T-helper 2 cell (primary cell): ENCODE results near the gene FGFRL1.

ENCODE experiments used
- DNase-seq, 5 experiments: peaks; one replicate each; pipeline versions ENCODE4 v3.0.0 to v3.0.0-alpha.2; 2012 to 2022

FGFRL1 gene

DNA sequence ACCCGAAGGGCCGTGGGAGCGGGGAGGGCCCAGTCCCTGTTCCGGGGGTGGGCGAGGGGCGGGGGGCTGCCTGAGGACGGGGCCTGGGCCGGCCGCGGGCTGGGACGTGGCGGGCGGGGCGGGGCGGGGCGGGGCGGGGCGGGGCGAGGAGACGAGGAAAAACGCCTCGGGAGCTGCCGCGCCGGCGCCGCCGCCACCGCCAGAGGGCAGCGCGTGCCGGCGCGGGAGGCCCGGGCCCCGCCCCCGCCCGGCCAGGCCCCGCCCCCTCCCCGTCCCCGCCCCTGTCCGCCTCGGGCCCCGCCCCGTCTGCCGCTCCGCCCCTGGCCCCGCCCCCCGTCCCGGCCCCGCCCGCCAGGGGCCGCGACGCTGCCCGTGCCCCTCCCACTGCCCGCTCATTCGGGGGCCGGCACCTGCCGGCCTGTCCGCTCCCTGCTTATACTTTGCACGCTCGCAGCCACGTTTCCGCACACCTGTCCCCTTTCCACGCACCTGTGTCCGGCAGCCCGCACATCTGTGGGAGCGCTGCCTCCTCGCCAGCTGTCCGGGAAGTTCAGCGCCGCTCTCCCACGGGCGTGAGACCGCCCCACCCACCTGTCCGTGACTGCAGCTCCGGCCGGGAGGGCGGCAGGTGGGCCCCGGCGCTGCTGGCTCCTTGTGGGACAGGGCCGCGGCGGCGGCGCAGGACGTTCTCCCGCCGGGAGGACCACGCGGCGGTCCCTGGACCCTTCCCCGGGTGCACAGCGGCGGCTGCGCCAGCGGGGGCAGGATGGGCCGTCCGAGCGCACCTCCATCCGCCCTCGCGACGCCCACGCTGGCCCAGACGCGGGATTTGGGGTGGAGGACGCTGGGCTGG, 1.7 kb upstream of the FGFRL1 start:
- peak; percentile 58 to 71 (median 66) for DNase-seq

DNA sequence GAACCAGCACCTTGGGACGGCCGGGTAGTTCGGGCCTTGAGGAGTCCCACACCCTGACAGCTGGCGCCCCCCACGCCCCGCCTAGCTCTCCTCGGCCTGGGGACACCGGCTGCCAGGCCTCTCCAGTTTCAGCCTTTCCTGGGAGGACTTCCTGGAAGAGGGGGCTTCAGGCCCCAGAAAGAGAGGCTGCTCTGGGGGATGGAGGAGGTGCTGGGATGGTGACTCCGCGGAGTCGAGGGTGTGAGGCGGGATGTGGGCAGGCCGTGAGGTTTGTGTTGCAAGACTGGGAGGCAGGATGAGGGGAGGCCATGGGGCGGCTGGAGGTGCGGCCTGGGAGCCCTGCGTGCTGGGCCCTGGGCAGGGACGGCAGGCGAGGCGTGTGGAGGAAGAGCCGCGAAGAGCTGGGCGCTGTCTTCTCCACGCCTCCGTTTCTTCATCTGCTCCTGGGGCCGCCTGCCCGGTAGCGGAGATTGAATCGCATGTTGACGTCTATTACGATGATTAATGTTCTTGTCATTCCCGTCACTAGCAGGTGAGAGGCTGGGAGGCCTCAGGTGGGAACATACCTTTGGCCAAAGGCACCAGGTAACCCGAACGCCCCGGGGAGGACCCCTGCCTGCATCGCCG, 918 bp upstream of the FGFRL1 start:
- DNase-seq = peak; percentile 28 to 90 (median 54)

DNA sequence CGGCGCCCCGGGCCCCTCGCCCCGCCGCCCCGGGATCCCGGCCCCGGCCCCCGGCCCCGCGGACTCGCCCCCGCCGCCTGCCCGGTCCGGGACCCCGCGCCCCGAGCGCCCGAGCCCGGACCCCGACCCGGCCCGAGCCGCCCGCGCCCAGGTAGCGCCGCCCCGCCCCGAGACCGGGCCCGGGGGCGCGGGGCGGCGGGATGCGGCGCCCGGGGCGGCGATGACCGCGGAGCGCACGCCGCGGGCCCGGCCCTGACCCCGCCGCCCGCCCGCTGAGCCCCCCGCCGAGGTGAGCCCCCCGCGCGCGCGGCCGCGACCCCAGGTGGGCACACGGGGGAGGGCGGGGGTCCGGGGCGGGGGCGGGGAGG, 224 bp downstream of the FGFRL1 start:
- no peak for DNase-seq

DNA sequence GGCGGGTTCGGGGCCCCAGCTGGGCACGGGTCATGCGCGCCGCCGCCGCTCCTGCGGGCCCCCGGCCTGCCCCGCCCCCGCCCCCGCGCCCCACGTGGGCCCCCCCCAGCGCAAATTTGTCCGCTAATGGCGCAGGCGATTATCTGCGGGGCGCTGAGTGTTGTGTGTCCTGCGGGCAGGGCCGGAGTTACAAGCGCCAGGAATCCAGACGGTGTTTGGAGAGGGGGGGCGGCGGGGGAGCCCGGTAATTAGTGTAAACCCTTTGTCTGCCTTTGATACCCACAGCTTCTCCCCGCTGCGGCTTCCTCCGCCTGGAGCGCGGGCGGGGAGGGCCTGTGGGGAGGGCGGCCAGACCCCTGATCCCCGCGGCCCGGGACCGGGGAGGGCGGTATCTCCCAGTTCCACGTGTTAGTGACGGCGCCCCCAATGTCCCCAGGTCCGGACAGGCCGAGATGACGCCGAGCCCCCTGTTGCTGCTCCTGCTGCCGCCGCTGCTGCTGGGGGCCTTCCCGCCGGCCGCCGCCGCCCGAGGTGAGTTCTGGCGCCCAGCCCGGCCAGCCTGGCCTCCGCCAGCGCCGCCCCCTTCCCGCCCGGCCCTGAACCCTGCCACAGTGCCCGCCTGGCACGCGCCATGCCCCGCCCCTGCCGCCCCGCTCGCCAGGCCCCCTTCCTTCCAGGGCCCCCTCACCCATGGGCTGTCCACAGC, 761 bp downstream of the FGFRL1 start:
- DNase-seq = peak in 3 of 5 experiments; percentile 23 to 30 (median 28)

DNA sequence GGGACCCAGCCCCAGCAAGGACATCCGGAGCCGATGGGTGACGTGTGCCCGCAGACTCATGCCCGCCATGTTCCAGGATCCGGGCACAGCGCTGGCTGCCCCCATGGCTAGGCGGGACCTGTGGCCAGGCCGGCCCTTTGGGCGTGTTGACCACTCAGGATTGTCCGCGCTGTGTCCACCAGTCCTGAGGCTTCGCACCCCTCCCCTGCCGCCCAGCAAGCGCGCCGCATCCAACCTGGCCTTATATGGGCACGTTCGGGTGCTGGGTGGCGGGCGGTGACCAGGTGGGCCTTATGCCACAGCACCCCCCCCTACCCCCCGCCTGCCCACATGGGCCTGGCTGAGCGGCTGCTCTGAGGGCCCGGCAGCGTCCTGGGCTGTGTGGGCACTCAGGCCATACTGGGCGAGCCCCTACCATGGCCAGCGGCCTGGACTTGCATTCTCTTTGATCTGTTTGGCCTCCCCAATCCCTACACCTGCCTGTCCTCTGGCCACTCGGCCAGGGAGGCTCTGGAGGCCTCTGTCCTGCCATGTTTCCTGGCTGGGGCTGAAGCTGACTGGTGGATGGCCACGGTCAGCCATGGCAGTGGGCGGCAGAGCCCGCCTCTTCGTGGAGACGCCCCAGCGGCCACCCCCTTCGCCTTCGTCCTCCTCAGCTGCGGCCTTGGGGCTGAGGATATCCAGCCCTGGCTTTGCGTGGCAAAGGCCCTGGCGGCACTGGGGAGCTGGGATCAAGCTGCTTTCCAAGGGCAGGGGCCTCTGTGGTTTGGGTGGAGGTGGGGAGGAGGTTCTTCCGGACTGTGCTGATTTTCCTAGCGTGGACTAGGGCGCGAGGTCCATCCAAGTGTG, 2.0 kb downstream of the FGFRL1 start:
- DNase-seq = no peak

DNA sequence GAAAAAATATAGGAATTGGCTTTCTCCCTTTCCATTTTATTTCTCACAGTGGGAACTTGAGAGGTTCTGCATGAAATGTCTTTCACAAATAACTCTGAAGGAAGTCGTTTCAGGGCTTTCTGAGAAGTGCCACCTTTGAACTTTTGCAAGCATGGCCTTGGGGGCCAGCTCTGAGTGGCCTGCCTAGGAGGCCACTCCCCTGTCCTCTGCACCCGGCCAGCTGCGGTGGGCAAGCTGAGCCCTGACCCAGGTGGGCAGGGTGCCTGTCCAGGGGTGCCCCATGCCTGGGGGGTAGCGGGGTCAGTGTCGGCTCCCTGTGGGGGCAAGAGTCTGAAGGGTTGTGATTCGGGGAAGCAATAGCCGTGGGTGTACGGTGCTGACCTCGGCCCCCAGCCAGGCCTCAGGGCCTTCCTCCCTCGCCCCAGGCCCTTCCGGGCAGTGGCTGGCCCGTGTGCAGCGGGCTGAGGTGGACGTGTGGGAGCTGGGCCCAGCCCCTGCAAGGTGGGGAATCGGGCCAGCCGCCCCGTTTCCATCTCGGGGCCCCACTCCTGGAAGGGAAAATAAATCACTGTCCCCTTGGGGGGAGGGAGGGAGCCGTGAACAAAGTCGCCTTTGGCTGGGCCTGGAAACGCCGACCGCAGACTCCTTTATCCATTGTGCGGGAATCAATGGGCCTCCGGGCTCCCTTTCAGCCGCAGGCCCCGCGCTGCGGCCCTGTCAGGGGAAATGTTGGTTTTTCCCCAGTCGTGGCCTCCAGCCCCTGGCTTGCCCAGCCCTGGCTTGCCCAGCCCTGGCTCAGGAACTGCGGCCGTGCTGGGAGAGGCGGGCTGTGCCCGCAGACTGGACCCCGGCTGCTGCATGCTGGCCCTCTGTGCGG, 3.1 kb downstream of the FGFRL1 start:
- DNase-seq = no peak

DNA sequence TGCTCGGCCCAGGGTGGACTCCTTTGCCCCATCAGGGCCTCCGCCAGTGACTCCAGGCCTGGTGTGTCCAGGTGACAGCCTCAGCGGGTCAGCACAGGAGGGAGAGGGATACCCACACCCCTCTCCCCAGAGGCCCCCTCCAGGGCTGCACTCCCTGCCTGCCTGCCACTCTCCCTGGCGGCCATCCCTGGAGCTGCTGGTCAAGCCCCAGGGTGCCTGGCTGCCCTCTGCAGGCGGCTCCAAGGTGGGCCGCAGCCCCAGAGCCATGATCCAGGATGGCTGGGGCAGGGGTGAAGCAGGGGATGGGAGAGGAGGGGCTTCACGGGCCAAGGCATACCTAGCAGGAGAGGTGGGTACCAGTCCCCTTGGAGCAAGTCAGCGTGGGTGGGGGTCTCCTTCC, 3.8 kb downstream of the FGFRL1 start:
- DNase-seq = no peak

DNA sequence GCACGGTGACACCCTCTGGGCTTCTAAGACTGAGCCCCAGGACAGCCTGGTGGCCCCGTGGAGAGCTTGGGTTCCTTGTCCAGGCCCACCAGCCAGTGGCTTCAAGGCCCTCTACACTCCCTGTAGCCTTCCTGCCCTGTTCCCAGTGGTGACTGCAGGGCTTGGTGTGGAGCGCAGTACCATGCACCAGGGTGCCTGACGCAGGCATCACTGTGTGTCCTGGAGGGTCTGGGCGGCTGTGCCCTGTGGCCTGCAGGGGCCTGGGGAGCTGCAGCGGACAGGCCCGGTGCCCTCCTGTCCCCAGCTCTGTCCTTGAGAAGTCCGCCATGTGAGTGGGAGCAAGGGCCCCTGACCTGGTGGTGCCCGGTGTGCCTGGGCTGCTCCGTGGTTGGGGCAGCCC, 4.3 kb downstream of the FGFRL1 start:
- DNase-seq = no peak

DNA sequence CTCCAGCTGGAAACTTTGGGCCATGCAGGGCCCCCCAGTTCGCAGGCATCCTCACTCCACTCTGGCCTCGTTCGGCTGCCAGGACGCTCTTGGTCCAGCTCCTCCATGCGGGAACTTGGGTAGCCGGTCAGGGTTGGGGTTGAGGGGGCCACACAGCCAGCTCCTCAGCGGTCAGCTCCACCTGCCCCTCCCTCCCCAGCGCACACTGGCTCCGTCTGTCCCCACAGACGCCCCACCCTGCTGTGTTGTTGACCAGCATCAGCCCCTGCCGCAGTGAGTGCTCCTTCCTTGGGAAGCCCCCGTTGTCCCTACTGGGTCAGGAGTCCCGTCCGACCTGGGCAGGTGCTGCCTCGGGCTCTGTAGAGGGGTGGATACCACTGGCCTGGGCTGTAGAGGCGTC, 5.8 kb downstream of the FGFRL1 start:
- DNase-seq = no peak

DNA sequence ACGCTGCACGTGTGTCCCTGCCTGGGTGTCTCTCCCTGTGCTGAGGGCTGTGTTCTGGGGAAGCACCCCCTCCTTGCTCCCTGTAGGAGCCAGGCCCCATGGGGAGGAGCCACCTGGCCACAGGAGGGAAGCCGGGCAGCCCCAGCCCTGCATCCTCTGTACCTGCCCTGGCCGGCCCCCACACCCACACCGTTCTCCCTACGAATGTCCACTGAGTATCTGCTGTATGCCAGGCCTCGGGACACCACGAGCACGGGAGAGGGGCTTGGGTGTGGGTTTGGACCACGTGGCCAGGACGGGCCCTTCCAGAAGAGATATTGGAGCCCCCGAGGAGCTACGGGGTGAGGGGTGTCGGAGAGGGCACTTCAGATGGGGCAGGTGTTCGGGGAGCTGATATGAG, 6.3 kb downstream of the FGFRL1 start:
- DNase-seq = no peak

DNA sequence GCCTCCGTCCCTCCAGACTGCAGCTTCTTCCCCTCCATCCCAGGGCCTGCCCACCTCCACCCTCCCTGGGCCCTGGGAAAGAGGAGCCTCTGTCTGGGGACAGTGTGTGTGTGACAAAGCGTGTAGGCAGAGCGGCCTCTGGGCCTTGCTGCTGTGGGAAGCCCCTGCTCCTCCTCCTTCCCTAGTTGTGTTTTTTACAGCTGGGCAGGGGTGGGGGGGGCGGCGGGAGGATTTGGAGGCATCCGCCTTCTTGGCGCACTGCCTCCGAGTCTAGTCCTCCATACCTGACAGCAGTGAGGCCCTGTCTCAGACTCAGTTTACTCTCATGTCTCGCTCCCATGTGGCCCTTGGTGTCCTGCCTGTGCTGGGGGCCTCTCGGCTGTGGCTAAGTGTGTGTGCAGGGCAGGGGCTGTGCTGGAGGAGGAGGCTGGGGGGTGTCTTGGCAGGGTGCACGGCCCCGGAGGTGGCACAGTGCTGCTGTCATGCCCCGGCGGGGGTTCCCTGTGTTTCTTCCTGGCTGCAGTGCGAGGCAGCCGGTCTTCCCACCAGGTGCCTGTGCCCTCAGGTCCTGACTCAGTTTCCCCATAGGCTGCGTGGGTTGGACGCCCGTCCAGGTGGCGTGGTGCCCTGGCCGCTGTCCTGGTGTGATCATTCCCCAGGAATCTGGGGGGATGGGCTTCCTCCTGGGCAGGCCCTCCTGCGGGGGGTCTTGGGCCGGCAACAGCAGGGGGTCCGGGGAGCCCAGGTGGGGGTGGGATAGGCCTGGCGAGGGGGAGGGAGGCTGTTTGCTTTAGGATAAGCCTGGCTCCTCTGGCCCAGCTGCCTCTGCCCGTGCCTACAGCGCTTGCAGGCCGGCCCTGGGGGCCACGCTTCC, 7.0 kb downstream of the FGFRL1 start:
- DNase-seq = no peak

DNA sequence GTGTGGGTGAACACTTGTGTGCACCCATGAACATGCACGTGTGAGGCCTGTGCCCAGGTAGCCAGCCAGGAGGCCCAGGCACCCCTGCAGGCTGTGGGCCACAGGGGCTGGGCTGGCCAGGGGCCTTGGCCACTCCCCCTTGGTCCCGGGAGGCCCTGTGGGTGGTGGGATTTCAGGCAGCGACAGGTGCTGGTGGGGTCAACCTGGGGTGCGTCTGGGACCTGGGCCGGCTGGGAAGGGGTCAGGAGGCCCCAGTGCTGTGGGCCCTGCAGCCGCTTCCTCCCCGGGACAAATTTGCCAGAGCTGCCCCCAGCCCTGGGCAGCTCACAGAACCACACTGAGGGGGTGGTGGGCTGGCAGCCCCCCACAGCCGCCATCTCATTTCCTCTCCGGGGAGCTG, 7.9 kb downstream of the FGFRL1 start:
- no peak for DNase-seq

DNA sequence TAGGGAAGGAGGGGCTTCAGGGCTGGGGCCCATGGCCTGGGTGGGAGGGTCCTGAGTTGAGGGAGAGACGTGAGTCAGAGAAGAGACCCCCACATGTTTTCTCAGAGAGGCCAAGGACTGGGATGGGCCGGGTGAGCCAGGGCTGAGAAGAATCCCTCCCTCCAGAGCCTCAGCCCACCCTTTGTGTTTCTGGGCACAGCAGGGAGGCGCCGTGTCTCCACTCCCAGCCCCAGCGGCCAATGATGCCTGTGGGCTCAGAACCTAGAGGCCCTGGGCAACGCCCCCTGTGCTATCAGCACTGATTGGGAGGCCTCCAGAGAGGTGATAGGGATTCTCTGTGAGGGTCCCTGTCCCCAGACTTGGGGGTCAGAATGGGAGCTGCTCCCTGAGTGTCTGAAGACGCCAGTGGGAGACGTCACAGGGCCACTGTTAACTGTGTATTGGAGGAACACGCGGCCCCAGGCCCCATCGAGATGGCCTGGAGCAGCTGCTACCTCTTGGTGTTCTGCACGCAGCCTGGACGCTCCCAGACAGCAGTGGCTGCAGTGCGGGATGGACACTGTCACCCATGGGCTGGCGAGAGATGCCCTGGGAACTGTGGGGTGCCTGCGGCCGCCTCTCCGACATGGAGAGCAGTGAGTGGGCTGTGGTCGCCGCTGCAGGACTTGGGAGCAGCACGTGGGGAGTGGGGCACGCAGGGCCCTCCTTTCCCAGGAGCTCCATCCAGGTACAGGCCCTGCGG, 8.5 kb downstream of the FGFRL1 start:
- DNase-seq = no peak

DNA sequence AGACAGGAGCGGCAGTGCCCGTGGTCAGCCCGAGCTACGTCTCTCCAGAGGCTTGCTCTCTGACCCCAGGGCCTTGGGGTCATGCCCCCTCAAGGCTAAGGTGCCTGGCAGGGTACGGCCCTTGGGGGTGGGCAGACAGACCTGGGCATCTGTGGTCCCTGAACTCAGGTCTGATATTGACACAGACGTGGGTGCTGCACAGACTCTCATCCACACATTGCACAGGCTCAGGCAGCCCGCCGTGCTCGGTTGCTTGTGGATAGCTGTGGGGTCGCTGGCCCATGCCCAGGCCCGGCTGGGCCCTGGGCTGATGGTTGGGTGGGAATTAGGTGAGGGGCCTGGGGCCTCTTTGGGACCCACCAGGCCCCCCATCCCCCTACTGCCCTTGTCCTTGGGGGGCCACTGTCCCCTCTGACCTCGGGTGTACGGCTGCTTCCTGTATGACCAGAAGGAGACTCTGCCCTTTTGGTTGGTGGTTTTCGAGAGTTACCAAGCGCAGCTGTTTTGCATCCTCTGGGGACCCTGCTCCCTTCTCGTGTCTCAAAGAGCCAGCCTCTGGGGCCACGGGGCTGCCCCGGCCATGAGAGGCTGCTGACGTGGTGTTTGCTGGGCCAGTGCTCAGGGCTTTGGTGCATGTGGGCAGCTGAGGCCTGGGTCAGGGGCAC, 10.1 kb downstream of the FGFRL1 start:
- no peak for DNase-seq

DNA sequence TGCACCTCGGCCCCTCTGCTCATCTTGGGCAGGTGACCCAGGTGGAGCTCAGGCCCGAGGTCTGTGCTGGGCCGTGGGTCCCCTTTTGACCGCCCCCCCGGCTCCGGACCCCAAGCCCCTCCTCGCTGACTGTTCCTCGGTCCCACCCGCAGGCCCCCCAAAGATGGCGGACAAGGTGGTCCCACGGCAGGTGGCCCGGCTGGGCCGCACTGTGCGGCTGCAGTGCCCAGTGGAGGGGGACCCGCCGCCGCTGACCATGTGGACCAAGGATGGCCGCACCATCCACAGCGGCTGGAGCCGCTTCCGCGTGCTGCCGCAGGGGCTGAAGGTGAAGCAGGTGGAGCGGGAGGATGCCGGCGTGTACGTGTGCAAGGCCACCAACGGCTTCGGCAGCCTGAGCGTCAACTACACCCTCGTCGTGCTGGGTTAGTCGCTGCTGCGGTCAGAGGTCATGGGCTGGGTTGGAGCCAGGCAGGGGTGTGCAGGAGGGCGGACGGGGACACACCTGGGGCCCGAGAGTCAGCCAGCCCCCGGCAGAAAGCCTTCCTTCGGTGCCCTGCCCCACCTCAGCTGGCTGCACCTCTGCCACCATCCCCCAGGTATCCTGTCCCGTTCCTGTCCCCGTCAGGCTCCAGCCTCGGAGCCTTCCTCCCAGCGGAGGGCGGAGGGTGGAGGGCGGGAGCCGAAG, 10.8 kb downstream of the FGFRL1 start:
- DNase-seq = no peak

DNA sequence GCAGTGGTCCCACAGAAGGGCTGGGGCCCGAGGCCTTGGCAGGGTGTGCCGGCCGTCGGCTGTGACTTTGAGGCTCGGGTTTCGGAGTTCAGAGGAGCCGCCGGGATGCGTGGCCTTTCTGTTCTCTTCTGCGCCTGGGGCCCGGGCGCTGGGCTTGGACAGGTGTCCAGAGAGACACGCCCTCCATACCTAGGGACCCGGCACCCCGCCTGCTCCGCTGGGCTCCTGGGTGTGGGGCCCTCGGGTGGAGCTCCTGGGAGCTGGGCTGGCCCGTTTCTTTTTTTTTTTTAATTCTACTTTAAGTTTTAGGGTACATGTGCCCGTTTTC, 11.3 kb downstream of the FGFRL1 start:
- DNase-seq = no peak

DNA sequence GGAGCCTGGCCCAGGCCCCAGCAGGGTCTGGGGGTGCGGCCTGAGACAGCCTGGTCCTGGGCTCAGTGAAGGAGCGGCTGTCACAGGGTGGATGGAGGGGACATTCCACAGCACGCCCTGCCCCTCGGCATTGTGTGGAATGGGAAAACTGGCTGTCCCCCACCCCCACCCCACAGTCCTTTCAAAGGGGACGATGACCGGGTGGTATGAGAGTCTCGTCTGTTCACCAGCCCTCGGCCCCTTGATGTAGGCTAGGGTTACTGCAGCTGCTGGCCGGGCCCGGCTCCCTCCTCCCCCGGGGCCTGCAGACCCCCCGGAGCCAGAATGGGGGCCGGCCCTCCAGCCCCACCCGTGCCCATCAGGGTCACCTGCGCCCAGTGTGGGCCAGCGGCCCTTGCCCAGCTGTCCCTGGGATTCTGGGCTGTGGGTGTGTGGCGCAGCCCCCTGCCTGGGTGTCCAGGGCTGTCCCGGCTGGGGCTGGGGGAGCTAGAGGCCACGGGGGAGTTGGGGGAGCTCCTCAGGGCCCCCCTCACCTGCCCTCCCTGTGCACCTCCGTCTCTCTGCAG, 11.7 kb downstream of the FGFRL1 start:
- no peak for DNase-seq

DNA sequence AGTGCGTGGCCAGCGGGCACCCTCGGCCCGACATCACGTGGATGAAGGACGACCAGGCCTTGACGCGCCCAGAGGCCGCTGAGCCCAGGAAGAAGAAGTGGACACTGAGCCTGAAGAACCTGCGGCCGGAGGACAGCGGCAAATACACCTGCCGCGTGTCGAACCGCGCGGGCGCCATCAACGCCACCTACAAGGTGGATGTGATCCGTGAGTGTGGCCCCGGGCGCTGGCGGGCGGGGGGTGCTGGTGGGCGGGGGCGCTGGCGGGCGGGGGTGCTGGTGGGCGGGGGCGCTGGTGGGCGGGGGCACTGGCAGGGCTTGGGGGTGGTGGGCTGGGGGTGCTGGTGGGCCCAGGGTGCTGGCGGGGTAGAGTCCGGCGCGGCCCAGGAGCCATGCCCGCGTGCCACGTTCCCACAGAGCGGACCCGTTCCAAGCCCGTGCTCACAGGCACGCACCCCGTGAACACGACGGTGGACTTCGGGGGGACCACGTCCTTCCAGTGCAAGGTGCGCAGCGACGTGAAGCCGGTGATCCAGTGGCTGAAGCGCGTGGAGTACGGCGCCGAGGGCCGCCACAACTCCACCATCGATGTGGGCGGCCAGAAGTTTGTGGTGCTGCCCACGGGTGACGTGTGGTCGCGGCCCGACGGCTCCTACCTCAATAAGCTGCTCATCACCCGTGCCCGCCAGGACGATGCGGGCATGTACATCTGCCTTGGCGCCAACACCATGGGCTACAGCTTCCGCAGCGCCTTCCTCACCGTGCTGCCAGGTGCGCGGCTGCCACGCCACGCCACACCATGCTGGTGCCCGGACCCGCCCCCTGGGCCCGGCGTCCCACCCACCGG, 12.7 kb downstream of the FGFRL1 start:
- DNase-seq = no peak
